Right ventricle myocardium superior (tissue), 1 donor: ENCODE data around the gene SLC9A8. TPM values are rescaled to one million over a fixed set of nuclear protein-coding genes. Genes with fewer than 3 reads are reported as not detected.

Experiments used
- ATAC-seq: fragments of 200-7000 bp; cut with Tn5 transposase; one replicate; pipeline ENCODE4 v1.9.1; 2020; ENCODE audit warnings: mild to moderate bottlenecking; ENCODE audit not compliant: poor library complexity
- DNase-seq: peaks from one replicate; pipeline ENCODE4 v3.0.0-alpha.2; 2020
- intact Hi-C: fragments of 100-400 bp; cut with DNase I; formaldehyde crosslinking; loops from one replicate; pipeline ENCODE4 v1.11.2; 2022
- total RNA-seq: library from RNA; stranded (reverse); fragmentation: NEBNext Ultra II Directional; extraction: Animal tissue kit (Norgen Biotek cat#: 25700); gene quantifications from one replicate; pipeline ENCODE4 v1.2.1, GENCODE V29; 2021
- donor health status: DM: no; HTN: yes; CAD: no; lungs with severe emphysema.

The SLC9A8 gene
- total RNA-seq, 1 donor from 2014 or later, result 5.1 TPM

- intact Hi-C loops, result no loop called here
- DNase-seq, result no peak
- ATAC-seq, result no peak
Measured at GRCh38 chr20:49862607-49863200, 50.1 kb downstream of the SLC9A8 start.

- ATAC-seq, result no peak
- intact Hi-C loops, result no loop called here
- no peak for DNase-seq
Measured at GRCh38 chr20:49863666-49864065, 51.0 kb downstream of the SLC9A8 start.

GRCh38 chr20:49865559-49865958, 52.9 kb downstream of the SLC9A8 start:
- ATAC-seq (no peak), DNase-seq (no peak)
- intact Hi-C loops, result no loop called here

GRCh38 chr20:49866051-49866450, 53.4 kb downstream of the SLC9A8 start:
- intact Hi-C loops, result no loop called here
- no peak for ATAC-seq

GRCh38 chr20:49867453-49868215, 55.0 kb downstream of the SLC9A8 start:
- DNase-seq, result no peak
- no peak for ATAC-seq
- intact Hi-C loops, result no loop called here

More at GRCh38 chr20:49866051-49866450, 53.4 kb downstream of the SLC9A8 start:
- DNase-seq, result no peak

- DNase-seq, result no peak
- ATAC-seq, result no peak
- intact Hi-C loops, result no loop called here
Measured at GRCh38 chr20:49868538-49868937, 55.9 kb downstream of the SLC9A8 start.

GRCh38 chr20:49868964-49869363, 56.3 kb downstream of the SLC9A8 start:
- intact Hi-C loops, result no loop called here
- no peak for ATAC-seq
- no peak for DNase-seq

- ATAC-seq (no peak), DNase-seq (no peak)
- intact Hi-C loops, result no loop called here
Measured at GRCh38 chr20:49870261-49870660, 57.6 kb downstream of the SLC9A8 start.

GRCh38 chr20:49871391-49871948, 58.8 kb downstream of the SLC9A8 start:
- DNase-seq (no peak), ATAC-seq (no peak)
- intact Hi-C loops, result no loop called here

GRCh38 chr20:49872056-49872455, 59.4 kb downstream of the SLC9A8 start:
- no peak for DNase-seq
- no peak for ATAC-seq
- intact Hi-C loops, result no loop called here

- ATAC-seq, result no peak
- no peak for DNase-seq
- intact Hi-C loops, result no loop called here
Measured at GRCh38 chr20:49874696-49875095, 62.1 kb downstream of the SLC9A8 start.

GRCh38 chr20:49877386-49877921, 64.8 kb downstream of the SLC9A8 start:
- no peak for ATAC-seq
- DNase-seq, result no peak
- intact Hi-C loops, result no loop called here

- ATAC-seq, result no peak
- no peak for DNase-seq
- intact Hi-C loops, result no loop called here
Measured at GRCh38 chr20:49878977-49879376, 66.3 kb downstream of the SLC9A8 start.

- ATAC-seq, result peak; percentile 43
- intact Hi-C loops, result no loop called here
- DNase-seq, result no peak
Measured at GRCh38 chr20:49880177-49880576, 67.5 kb downstream of the SLC9A8 start.

GRCh38 chr20:49880724-49881445, 68.3 kb downstream of the SLC9A8 start:
- DNase-seq, result no peak
- ATAC-seq, result no peak
- intact Hi-C loops, result no loop called here

- intact Hi-C loops, result no loop called here
- ATAC-seq, result no peak
Measured at GRCh38 chr20:49882171-49882970, 69.7 kb downstream of the SLC9A8 start.

GRCh38 chr20:49883246-49883802, 70.7 kb downstream of the SLC9A8 start:
- intact Hi-C loops, result no loop called here
- DNase-seq (no peak), ATAC-seq (no peak)

More at GRCh38 chr20:49882171-49882970, 69.7 kb downstream of the SLC9A8 start:
- no peak for DNase-seq
